EL (cell line): ENCODE measurements around the gene MRPL44.

Source experiments
- DNase-seq: peaks from one replicate; pipeline ENCODE4 v3.0.0-alpha.2; 2016

MRPL44 gene

GRCh38 chr2:224011837-224012236, 54.6 kb downstream of the MRPL44 start:
- DNase-seq, result no peak

GRCh38 chr2:224014336-224014735, 57.1 kb downstream of the MRPL44 start:
- no peak for DNase-seq

GRCh38 chr2:224016963-224017362, 59.7 kb downstream of the MRPL44 start:
- no peak for DNase-seq
